Adrenal gland (tissue), 5 donors: ENCODE results near the gene ZYG11B.

Source experiments
- CTCF ChIP-seq, 6 experiments: fragments of 450-650 bp in 4 of 6; fragments of 200-600 bp in 2 of 6; sonication (generic) in 1 of 6; IDR thresholded peaks; 1 replicate in 5 of 6; 2 replicates in 1 of 6; pipeline versions ENCODE4 v1.5.1 to v1.8.0; 2016 to 2021; ENCODE audit warnings: antibody characterized with exemption in 6 of 6, mild to moderate bottlenecking in 2 of 6, moderate library complexity in 1 of 6
- POLR2A ChIP-seq, 2 donors: fragments of 450-650 bp; IDR thresholded peaks; one replicate each; pipeline ENCODE4 v1.6.1; 2017; ENCODE audit warnings: antibody characterized with exemption in 2 of 2, mild to moderate bottlenecking in 2 of 2, moderate library complexity in 1 of 2
- donor health status: DM: no; HTN: no; CAD: no.

DNA sequence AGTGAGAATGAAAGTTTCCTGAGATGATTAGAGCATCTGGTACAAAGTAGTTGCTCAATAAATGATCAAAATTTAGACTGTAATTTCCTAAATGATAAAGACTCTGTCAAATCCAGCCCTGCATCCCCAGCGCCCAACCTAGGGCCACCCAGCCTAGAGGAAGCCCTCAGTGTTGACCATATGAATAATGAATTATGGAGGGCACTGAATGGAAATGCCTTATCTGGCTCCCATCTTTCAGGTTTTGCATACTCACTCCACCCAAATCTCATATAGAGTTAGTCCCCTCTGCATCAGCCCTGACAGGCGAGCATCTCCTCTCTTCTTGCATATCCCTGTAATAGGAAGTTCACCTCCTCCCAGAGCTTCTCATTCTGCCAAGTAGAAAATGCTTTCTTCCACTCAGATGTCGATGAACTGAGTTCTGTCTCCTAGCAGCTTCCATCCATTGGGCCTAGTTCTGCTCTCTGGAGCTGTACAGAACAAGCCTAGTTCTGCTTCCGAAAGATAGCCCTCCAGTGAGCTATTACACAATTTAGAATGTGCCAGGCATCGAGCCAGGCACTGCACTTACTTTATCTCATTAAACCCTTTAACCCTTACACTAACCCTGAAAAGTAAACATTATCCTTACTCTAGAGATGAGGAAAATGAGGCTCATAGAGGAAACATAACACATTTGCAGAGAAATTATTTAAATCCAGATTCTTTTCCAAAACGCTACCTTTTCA is 49.0 kb upstream of the ZYG11B start:
- TF ChIP-seq CTCF (IDR thresholded peaks at IDR 0.05), result no peak
- no peak for TF ChIP-seq POLR2A (IDR thresholded peaks at IDR 0.05)
